GM20431 (cell line): Measurements from ENCODE around the gene LMO1.

ENCODE experiments used
- in situ Hi-C: fragments of 300-500 bp; cut with MseI, MboI; formaldehyde crosslinking; loops from one replicate; pipeline ENCODE4 v1.15.0; 2020; ENCODE audit warnings: low sequenced_read_pairs; ENCODE audit not compliant: unreplicated experiment

LMO1 gene

GRCh38 chr11:8266246-8267241, 2.9 kb upstream of the LMO1 start:
- in situ Hi-C loops = no loop called here

- in situ Hi-C loops = no loop called here
Measured at GRCh38 chr11:8265681-8266241, 2.1 kb upstream of the LMO1 start.

- in situ Hi-C loops = no loop called here
Measured at GRCh38 chr11:8263109-8263768, 439 bp downstream of the LMO1 start.

- in situ Hi-C loops = no loop called here
Measured at GRCh38 chr11:8262552-8263108, 1.0 kb downstream of the LMO1 start.

- in situ Hi-C loops = no loop called here
Measured at GRCh38 chr11:8261921-8262551, 1.6 kb downstream of the LMO1 start.

GRCh38 chr11:8261291-8261690, 2.4 kb downstream of the LMO1 start:
- in situ Hi-C loops = no loop called here

- in situ Hi-C loops = no loop called here
Measured at GRCh38 chr11:8260202-8260966, 3.3 kb downstream of the LMO1 start.

- in situ Hi-C loops = no loop called here
Measured at GRCh38 chr11:8259306-8259959, 4.2 kb downstream of the LMO1 start.

GRCh38 chr11:8258784-8259183, 4.9 kb downstream of the LMO1 start:
- in situ Hi-C loops = no loop called here

- in situ Hi-C loops = no loop called here
Measured at GRCh38 chr11:8258289-8258688, 5.4 kb downstream of the LMO1 start.

- in situ Hi-C loops = no loop called here
Measured at GRCh38 chr11:8257003-8257664, 6.5 kb downstream of the LMO1 start.

- in situ Hi-C loops = no loop called here
Measured at GRCh38 chr11:8256271-8257002, 7.2 kb downstream of the LMO1 start.

- in situ Hi-C loops = no loop called here
Measured at GRCh38 chr11:8253566-8253965, 10.1 kb downstream of the LMO1 start.

- in situ Hi-C loops = no loop called here
Measured at GRCh38 chr11:8252946-8253345, 10.7 kb downstream of the LMO1 start.

- in situ Hi-C loops = no loop called here
Measured at GRCh38 chr11:8252388-8252787, 11.3 kb downstream of the LMO1 start.

GRCh38 chr11:8251616-8252295, 11.9 kb downstream of the LMO1 start:
- in situ Hi-C loops = no loop called here

- in situ Hi-C loops = no loop called here
Measured at GRCh38 chr11:8250981-8251615, 12.6 kb downstream of the LMO1 start.
